Neuronal stem cell (in vitro differentiated cells): ENCODE data around the gene ADAM22.

ENCODE experiments used
- DNase-seq: peaks from one replicate; pipeline ENCODE4 v3.0.0-alpha.2; 2013; ENCODE audit warnings: low spot score
- H2AFZ ChIP-seq: one replicate; pipeline ENCODE4 v1.6.1; 2013; ENCODE audit warnings: mild to moderate bottlenecking, low read length, inconsistent platforms
- H2AK5ac ChIP-seq: 2 replicates; pipeline ENCODE4 v1.6.1; 2013; ENCODE audit warnings: low read depth, mild to moderate bottlenecking, inconsistent platforms, low read length, moderate library complexity, mixed read lengths
- H2BK120ac ChIP-seq: 2 replicates; pipeline ENCODE4 v1.6.1; 2013; ENCODE audit warnings: low read depth, mild to moderate bottlenecking, inconsistent platforms, low read length, moderate library complexity, mixed read lengths
- H2BK12ac ChIP-seq: one replicate; pipeline ENCODE4 v1.6.1; 2013; ENCODE audit warnings: low read length, inconsistent platforms
- H2BK15ac ChIP-seq: 2 replicates; pipeline ENCODE4 v1.6.1; 2013; ENCODE audit warnings: mild to moderate bottlenecking, low read length, inconsistent platforms, mixed read lengths
- H2BK5ac ChIP-seq: one replicate; pipeline ENCODE4 v1.6.1; 2013; ENCODE audit warnings: inconsistent platforms, mild to moderate bottlenecking, low read length, moderate library complexity
- H3K14ac ChIP-seq: one replicate; pipeline ENCODE4 v1.6.1; 2013; ENCODE audit warnings: low read length, inconsistent platforms
- H3K18ac ChIP-seq: 2 replicates; pipeline ENCODE4 v1.6.1; 2013; ENCODE audit warnings: low read length, inconsistent platforms
- H3K23ac ChIP-seq: 2 replicates; pipeline ENCODE4 v1.6.1; 2013; ENCODE audit warnings: low read depth, mild to moderate bottlenecking, mixed read lengths, low read length, inconsistent platforms; ENCODE audit not compliant: poor library complexity
- H3K27ac ChIP-seq: replicated peaks from 3 replicates; pipeline ENCODE4 v1.5.1; 2013; ENCODE audit warnings: low read length, inconsistent platforms
- H3K27me3 ChIP-seq, 3 experiments: 2 replicates each; pipeline ENCODE4 v1.6.1; 2013; ENCODE audit warnings: low read length in 3 of 3, mild to moderate bottlenecking in 2 of 3, inconsistent platforms in 1 of 3, low read depth in 1 of 3, mixed read lengths in 1 of 3, moderate library complexity in 1 of 3; ENCODE audit not compliant: control insufficient read depth in 3 of 3, insufficient read depth in 3 of 3
- H3K36me3 ChIP-seq, 2 donors: replicated peaks in 1 of 2; 2 replicates each; pipeline ENCODE4 v1.6.1; 2013; ENCODE audit warnings: low read length in 2 of 2; ENCODE audit not compliant: control insufficient read depth in 2 of 2, insufficient read depth in 2 of 2
- H3K4ac ChIP-seq: 2 replicates; pipeline ENCODE4 v1.6.1; 2013; ENCODE audit warnings: inconsistent platforms, mild to moderate bottlenecking, low read length, moderate library complexity
- H3K4me1 ChIP-seq, 2 donors: 1 replicate in 1 of 2; 2 replicates in 1 of 2; pipeline ENCODE4 v1.6.1; 2013; ENCODE audit warnings: low read length in 2 of 2, low read depth in 1 of 2; ENCODE audit not compliant: control insufficient read depth in 2 of 2, insufficient read depth in 1 of 2
- H3K4me2 ChIP-seq: one replicate; pipeline ENCODE4 v1.6.1; 2013; ENCODE audit warnings: mild to moderate bottlenecking, low read length, inconsistent platforms; ENCODE audit not compliant: insufficient read depth, poor library complexity, severe bottlenecking
- H3K4me3 ChIP-seq, 2 donors: 2 replicates each; pipeline ENCODE4 v1.5.1; 2013; ENCODE audit warnings: low read length in 2 of 2, mild to moderate bottlenecking in 2 of 2, inconsistent platforms in 1 of 2, moderate library complexity in 1 of 2
- H3K79me1 ChIP-seq: one replicate; pipeline ENCODE4 v1.6.1; 2013; ENCODE audit warnings: low read depth, mild to moderate bottlenecking, inconsistent platforms, low read length, moderate library complexity
- H3K9ac ChIP-seq: one replicate; pipeline ENCODE4 v1.6.1; 2013; ENCODE audit warnings: mild to moderate bottlenecking, low read depth, low read length, inconsistent platforms; ENCODE audit not compliant: poor library complexity
- H3K9me3 ChIP-seq, 2 donors: replicated peaks in 1 of 2; 2 replicates each; pipeline versions ENCODE3 to v1.6.1; 2013; ENCODE audit warnings: low read length in 2 of 2, mild to moderate bottlenecking in 2 of 2, inconsistent platforms in 1 of 2, low read depth in 1 of 2, mixed read lengths in 1 of 2, moderate library complexity in 1 of 2; ENCODE audit not compliant: control insufficient read depth in 2 of 2, insufficient read depth in 1 of 2
- H4K8ac ChIP-seq: one replicate; pipeline ENCODE4 v1.6.1; 2013; ENCODE audit warnings: low read depth, mild to moderate bottlenecking, inconsistent platforms, low read length, moderate library complexity
- H4K91ac ChIP-seq: one replicate; pipeline ENCODE4 v1.6.1; 2013; ENCODE audit warnings: low read length, low read depth, mild to moderate bottlenecking, inconsistent platforms; ENCODE audit not compliant: poor library complexity
- WGBS, 2 donors: extraction: QIAGEN DNeasy Blood & Tissue Kit; methylation state at CpG; one replicate each; pipeline ENCODE4 v1.1.7; 2013; ENCODE audit warnings: missing lambda C conversion rate in 2 of 2, mixed read lengths in 1 of 2; ENCODE audit not compliant: insufficient read length in 2 of 2, insufficient replicate concordance in 1 of 2; ENCODE audit errors: extremely low coverage in 2 of 2; 5-methylcytosine and 5-hydroxymethylcytosine counted together

The ADAM22 gene

DNA sequence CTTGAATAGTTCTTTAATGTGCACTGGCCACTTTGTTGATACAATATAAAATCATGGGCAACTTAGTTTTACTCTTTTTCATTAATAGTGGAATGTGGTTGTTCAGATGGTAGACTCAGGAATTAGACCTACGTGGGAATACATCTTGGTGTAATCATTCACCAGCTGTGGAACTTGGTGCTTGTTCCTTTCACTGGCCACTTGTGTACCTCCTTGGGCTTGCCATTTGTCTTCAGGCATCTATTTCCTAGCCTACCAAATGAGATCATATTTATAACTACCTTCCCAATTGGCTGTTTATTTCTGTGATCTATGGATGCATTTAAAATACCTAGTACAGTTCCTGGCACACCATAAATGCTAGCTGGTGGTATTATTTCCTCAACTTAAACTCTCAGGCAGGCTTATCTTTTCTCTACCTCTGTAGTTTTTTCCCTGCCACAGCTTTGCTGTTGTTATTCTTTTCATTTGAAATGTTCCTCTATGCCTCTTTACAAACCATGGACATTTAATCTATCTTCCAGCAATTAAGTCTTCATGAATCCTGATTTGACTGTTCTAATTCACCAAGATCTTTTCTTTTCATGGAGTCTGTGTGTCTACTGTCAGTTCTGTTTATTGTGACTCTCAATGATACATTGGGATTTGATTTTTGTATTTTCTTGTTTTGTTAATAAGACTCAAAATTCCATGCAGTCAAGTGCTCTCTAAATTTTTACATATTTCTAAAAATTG is 113.0 kb downstream of the ADAM22 start:
- H4K91ac ChIP-seq, result no peak overlapping the region
- no peak overlapping the region for H3K23ac ChIP-seq
- H2BK15ac ChIP-seq, result no peak overlapping the region
- no peaks in the 10 kb centered on the region for H3K27me3 ChIP-seq
- no peak overlapping the region for H3K4me2 ChIP-seq
- no peak overlapping the region for H3K4ac ChIP-seq
- H3K36me3 ChIP-seq, result no peaks in the 10 kb centered on the region
- H4K8ac ChIP-seq, result no peak overlapping the region
- no peak overlapping the region for H2AK5ac ChIP-seq
- H3K4me3 ChIP-seq, result no peak overlapping the region
- WGBS, 2 donors, result no CpG with 5 or more reads among the region's 1 CpG
- no peak for DNase-seq
- no peak overlapping the region for H3K9ac ChIP-seq
- H3K14ac ChIP-seq, result no peak overlapping the region
- H2BK120ac ChIP-seq, result no peak overlapping the region
- H3K27ac ChIP-seq, result no peak overlapping the region
- no peaks in the 10 kb centered on the region for H3K4me1 ChIP-seq
- no peak overlapping the region for H2BK12ac ChIP-seq
- H2BK5ac ChIP-seq, result no peak overlapping the region
- no peak overlapping the region for H3K18ac ChIP-seq
- no peaks in the 10 kb centered on the region for H3K9me3 ChIP-seq
- H3K79me1 ChIP-seq, result no peaks in the 10 kb centered on the region
- H2AFZ ChIP-seq, result no peak overlapping the region

DNA sequence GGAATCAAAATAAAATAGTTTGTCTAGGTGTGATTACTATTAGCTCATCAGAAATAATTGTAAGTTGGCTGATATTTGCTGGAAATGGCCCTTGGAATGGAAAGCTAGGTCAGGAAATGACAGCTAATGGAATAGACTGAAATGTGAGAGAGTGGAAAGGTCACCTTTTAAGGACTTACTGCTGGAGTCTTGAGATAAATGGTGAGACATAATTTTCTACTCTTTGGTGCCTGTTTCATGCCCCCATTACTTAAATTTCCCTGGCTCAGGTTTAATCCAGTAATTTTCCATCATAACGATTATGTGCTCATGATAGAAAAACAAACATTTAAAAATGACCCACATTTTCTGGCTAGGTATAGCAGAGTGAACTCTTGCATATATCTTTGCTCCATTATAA is 123.6 kb downstream of the ADAM22 start:
- no peak overlapping the region for H3K9ac ChIP-seq
- no peak overlapping the region for H3K4me3 ChIP-seq
- WGBS, 2 donors, result no CpG with 5 or more reads among the region's 1 CpG

DNA sequence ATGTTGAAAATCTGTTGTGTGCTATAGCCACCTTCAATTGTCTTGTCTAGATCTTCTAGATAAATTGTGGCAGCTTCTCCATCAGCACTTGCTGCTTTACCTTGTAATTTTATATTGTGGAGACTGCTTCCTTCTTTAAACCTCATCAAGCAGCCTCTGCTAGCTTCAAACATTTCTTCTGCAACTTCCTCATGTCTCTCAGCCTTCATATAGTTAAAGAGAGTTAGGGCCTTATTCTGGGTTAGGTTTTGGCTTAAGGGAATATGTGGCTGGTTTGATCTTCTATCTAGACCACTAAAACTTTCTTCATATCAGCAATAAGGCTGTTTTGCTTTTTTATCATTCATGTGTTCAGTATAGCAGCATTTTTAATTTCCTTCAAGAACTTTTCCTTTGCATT is 128.2 kb downstream of the ADAM22 start:
- Histone ChIP-seq H2BK120ac (no peak overlapping the region), H3K14ac (no peak overlapping the region), H3K4me2 (no peak overlapping the region)

More for the DNA sequence above, 123.6 kb downstream of the ADAM22 start:
- Histone ChIP-seq H2AK5ac (no peak overlapping the region), H2BK5ac (no peak overlapping the region), H3K23ac (no peak overlapping the region), H3K18ac (no peak overlapping the region), H3K79me1 (no peaks in the 10 kb centered on the region), H3K4ac (no peak overlapping the region), H3K4me2 (no peak overlapping the region), H2BK15ac (no peak overlapping the region), H3K36me3 (no peaks in the 10 kb centered on the region), H2BK12ac (no peak overlapping the region), H2BK120ac (no peak overlapping the region), H3K14ac (no peak overlapping the region), H3K9me3 (no peaks in the 10 kb centered on the region), H3K4me1 (no peaks in the 10 kb centered on the region), H2AFZ (no peak overlapping the region), H3K27ac (no peak overlapping the region), H3K27me3 (no peaks in the 10 kb centered on the region), H4K8ac (no peak overlapping the region), H4K91ac (no peak overlapping the region)
- no peak for DNase-seq

DNA sequence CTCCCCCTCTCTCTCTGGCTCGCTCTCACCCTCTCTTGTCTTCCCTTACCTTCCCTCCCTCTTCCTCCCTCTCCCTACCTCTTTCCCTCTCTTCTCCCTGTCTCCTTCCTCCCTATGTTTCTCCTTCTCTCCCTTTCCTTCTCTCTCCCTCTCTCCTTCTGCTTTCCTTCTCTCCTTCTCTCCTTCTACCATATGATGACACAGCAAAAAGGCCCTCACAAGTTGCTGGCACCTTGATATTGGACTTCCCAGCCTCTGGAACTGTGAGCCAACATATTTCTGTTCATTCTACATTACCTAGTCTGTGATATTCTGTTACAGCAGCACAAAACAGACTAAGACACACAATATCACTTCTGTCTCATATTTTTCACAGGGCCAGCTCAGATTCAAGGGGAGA is 135.0 kb downstream of the ADAM22 start:
- no peak overlapping the region for H3K4ac ChIP-seq
- H3K4me2 ChIP-seq, result no peak overlapping the region
- H2BK120ac ChIP-seq, result no peak overlapping the region
- H3K4me1 ChIP-seq, result no peaks in the 10 kb centered on the region
- H2BK12ac ChIP-seq, result no peak overlapping the region
- H4K91ac ChIP-seq, result no peak overlapping the region
- no peak overlapping the region for H3K18ac ChIP-seq
- H4K8ac ChIP-seq, result no peak overlapping the region
- no peak overlapping the region for H3K23ac ChIP-seq
- no peak overlapping the region for H2BK15ac ChIP-seq
- no peaks in the 10 kb centered on the region for H3K36me3 ChIP-seq
- H3K4me3 ChIP-seq, result no peak overlapping the region
- H3K14ac ChIP-seq, result no peak overlapping the region
- DNase-seq, result no peak
- H2AFZ ChIP-seq, result no peak overlapping the region
- no peaks in the 10 kb centered on the region for H3K9me3 ChIP-seq
- no peaks in the 10 kb centered on the region for H3K27me3 ChIP-seq
- no CpG with 5 or more reads among the region's 1 CpG for WGBS, 2 donors
- no peaks in the 10 kb centered on the region for H3K79me1 ChIP-seq
- H3K27ac ChIP-seq, result no peak overlapping the region
- no peak overlapping the region for H2BK5ac ChIP-seq
- H2AK5ac ChIP-seq, result no peak overlapping the region
- H3K9ac ChIP-seq, result no peak overlapping the region

More for the DNA sequence above, 128.2 kb downstream of the ADAM22 start:
- H2BK5ac ChIP-seq, result no peak overlapping the region
- no peak overlapping the region for H3K23ac ChIP-seq
- H3K4me3 ChIP-seq, result no peak overlapping the region
- H2BK12ac ChIP-seq, result no peak overlapping the region
- H3K27ac ChIP-seq, result no peak overlapping the region
- no peak overlapping the region for H4K8ac ChIP-seq
- no peaks in the 10 kb centered on the region for H3K9me3 ChIP-seq
- no peak for DNase-seq
- no peak overlapping the region for H3K18ac ChIP-seq
- H3K27me3 ChIP-seq, result no peaks in the 10 kb centered on the region
- H3K4ac ChIP-seq, result no peak overlapping the region
- no peak overlapping the region for H3K9ac ChIP-seq
- no peak overlapping the region for H2BK15ac ChIP-seq
- H2AK5ac ChIP-seq, result no peak overlapping the region
- no peak overlapping the region for H4K91ac ChIP-seq
- no peaks in the 10 kb centered on the region for H3K4me1 ChIP-seq
- no peaks in the 10 kb centered on the region for H3K79me1 ChIP-seq
- H3K36me3 ChIP-seq, result no peaks in the 10 kb centered on the region
- no peak overlapping the region for H2AFZ ChIP-seq
